NCI-H2029 treated with DMSO at 0.1 percent for 48 hours (cell line): ENCODE data around the gene ERAP2.
A peak's percentile ranks its signal among the peaks of the same experiment; 100 is the strongest.
"Not testable (repeated sequence)": the region's sequence is repeated elsewhere in the genome, so short reads cannot be mapped to it uniquely, and the experiment has no call there.

ENCODE experiments used
- DNase-seq: peaks from one replicate; lab custom pipeline; 2025; lab: John Stamatoyannopoulos, UW

The ERAP2 gene, protein sequence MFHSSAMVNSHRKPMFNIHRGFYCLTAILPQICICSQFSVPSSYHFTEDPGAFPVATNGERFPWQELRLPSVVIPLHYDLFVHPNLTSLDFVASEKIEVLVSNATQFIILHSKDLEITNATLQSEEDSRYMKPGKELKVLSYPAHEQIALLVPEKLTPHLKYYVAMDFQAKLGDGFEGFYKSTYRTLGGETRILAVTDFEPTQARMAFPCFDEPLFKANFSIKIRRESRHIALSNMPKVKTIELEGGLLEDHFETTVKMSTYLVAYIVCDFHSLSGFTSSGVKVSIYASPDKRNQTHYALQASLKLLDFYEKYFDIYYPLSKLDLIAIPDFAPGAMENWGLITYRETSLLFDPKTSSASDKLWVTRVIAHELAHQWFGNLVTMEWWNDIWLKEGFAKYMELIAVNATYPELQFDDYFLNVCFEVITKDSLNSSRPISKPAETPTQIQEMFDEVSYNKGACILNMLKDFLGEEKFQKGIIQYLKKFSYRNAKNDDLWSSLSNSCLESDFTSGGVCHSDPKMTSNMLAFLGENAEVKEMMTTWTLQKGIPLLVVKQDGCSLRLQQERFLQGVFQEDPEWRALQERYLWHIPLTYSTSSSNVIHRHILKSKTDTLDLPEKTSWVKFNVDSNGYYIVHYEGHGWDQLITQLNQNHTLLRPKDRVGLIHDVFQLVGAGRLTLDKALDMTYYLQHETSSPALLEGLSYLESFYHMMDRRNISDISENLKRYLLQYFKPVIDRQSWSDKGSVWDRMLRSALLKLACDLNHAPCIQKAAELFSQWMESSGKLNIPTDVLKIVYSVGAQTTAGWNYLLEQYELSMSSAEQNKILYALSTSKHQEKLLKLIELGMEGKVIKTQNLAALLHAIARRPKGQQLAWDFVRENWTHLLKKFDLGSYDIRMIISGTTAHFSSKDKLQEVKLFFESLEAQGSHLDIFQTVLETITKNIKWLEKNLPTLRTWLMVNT

GRCh38 chr5:96876292-96876850 is at the start of gene ERAP2:
TSS of gene ERAP2 (plus strand) at chr5:96876500. CDS start at chr5:96879686, 3,186 bp downstream.
- peak; percentile 47 for DNase-seq

DNA sequence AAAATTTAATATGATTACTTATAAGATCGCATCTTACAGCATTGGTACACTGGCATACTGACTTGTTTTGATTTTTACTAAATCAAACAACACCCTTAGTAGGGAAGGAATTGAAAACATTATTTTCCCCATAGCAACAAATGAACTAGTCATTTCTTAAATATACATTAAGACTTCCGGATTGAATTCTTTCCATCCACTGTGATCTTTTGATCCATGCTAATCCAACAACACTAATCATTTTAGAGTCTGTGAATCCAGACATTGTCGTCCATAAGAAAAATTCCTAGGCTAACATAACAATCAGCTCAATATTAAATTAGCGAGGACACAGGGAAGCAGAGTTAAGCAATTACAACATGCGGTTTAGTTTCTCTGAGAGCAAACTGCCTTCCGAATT is 47.0 kb upstream of the ERAP2 start:
- DNase-seq: no peak

- DNase-seq: no peak
Measured at GRCh38 chr5:96834016-96834415, 42.3 kb upstream of the ERAP2 start.

DNA sequence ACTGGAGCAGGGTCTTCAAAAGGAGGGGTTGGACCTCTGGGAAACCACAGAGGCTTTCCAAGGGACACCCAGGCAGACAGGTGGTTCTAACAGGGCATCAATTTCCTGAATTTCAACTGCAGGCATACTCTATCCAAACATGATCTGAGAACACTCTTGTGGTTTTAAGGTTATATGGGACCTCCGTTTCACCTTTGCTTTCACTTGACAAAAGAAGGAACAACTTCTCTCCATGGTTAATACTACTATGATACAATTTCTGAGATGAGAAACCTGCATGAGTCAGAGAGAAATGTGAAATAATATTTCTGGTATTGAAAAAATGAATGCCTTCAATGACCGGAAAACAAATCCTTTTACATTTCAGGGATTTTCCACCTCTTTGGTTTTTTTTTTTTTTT is 40.5 kb upstream of the ERAP2 start:
- DNase-seq: no peak

DNA sequence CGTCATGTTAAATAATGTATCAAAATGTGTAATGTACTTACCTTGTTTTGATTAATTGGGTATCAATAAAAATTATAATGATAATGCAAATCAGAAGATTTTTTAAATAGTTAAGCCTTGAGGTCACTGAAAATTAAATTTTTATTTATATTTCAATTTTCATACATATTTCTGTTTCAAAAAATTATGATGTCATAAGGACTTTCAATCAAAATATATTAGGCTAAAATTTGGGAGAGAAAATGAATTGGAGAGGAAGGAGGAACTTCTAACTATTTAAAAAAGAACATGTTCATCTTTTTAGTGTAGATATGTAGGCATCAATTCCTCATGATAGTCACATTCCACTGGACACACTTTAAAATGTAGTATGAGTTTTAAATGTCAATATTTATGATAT is 39.5 kb upstream of the ERAP2 start:
- DNase-seq: no peak

- no peak for DNase-seq
Measured at GRCh38 chr5:96837303-96837702, 39.0 kb upstream of the ERAP2 start.

DNA sequence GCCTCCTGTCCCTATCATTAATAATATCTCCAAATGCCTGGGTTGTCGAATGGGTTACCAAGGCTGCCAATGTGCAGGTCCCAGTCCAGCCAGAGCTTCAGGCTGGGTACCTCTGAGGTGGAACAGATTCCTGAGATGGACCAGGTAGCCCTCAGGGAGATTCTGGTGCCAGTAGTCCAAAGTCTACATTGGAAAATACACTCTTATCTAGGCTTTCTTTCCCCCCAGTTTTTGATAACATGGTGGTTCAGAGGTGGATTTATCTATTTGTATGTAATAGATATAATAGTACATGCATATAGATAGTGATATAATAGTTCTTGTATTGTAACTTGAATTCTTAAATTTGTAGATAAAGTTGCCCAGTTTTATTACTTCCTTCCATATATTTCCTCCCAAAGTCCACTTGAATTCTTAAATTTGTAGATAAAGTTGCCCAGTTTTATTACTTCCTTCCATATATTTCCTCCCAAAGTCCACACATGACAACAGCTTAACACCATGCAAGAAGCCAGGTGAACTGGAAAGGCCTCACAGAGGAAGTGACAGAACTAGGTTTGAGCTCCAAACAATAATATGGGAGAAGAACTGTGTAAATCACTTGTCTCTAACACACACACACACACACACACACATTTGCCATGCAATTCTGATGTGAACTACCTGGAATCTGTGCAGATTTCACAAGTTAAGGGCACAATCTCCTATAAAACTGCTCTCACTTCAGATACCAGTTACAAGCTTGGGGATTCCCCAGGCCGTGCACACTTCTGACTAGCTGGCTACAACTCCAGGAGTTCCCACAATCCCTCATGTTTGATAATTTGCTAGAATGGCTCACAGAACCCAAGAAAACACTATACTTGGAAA is 37.9 kb upstream of the ERAP2 start:
- DNase-seq: no peak

DNA sequence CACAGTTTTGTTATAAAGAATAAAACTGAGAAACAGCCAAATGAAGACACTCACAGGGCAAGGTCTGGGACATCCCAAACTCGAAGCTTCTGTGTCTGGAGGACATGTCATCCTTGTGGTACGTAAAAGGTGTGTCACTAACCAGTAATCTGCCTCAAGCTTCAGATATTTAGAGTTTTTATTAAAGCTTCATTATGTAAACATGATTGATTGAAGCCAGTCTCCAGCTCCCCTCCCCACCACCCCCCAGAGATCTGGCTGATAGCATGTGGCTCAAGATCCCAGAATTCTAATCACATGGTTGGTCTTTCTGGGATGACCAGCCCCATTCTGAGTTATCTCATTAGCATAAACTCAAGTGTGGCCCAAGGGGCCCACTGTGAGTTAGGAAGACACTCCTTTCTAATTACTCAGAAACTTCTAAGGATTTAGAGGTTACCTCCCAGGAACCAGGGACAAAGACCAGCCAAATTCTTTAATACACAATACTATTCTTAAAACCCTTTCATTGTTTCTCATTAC is 37.2 kb upstream of the ERAP2 start:
- no peak for DNase-seq

DNA sequence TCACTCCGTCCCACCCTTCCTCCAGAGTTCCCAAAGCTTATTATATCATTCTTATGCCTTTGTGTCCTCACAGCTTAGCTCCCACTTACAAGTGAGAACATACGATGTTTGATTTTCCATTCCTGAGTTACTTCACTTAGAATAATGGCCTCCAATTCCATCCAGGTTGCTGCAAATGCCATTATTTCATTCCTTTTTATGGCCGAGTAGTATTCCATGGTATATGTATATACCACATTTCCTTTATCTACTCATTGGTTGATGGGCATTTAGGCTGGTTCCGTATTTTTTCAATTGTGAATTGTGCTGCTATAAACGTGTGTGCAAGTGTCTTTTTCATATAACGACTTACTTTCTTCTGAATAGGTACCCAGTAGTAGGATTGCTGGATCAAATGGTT is 34.4 kb upstream of the ERAP2 start:
- DNase-seq: not testable (repeated sequence)

DNA sequence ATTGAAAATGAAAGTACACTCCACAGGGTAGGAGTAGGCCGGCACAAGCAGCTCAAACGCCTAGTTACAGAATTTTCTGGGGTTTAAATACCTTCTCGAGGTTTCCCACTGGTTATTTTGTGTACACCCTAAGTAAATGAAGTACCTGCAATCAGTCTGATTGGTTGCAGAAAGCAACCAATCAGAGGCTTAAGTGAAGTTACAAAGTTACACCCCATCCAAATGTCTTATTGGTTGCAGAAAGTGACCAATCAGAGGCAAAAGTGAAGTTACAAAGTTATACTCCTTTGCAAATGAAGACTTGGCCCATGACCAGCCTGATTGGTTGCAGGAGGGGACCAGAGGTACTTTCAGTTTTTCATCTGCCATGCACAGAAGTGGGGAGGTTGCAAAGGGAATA is 33.2 kb upstream of the ERAP2 start:
- no peak for DNase-seq

GRCh38 chr5:96844481-96844990 is 31.8 kb upstream of the ERAP2 start:
- DNase-seq: no peak

GRCh38 chr5:96851312-96852062 is 24.8 kb upstream of the ERAP2 start:
- DNase-seq: no peak

DNA sequence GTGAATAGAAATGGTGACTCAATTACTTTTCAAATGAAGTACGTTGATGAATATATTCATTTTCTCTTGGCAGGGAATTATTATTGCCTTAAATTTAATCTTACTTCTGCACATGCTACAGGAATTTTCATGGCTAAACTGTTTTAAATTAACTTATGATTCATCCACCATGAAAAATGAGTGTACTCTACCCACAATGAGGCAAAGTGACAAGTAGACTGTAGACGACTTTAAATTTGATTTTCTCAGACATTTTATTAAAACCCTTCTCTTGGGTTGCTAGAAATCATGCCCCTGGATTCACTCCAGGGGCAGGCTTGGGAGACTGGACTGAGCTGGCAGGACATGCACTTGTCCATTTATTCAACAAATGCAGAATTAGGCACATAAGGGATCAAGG is 23.5 kb upstream of the ERAP2 start:
- DNase-seq: no peak

DNA sequence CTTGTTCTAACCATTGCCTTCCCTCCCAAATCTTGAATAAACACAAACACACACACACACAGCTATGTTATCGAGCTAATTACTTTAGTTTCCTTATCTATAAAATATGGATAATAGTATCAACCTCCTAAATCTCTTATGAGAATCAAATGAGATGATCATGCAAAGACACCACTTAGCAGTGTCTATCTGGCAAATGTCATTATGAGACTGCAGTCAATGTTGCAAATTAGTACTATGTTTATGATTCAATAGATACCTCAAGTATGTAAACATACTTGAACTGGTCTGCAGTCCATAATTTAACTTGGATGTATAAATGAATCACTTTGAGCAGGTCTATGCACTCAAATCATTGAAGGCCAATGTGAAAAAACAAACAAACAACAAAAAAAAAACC is 22.2 kb upstream of the ERAP2 start:
- no peak for DNase-seq

GRCh38 chr5:96855031-96855872 is 21.0 kb upstream of the ERAP2 start:
- no peak for DNase-seq

GRCh38 chr5:96856371-96856770 is 19.9 kb upstream of the ERAP2 start:
- DNase-seq: no peak

GRCh38 chr5:96857454-96857853 is 18.8 kb upstream of the ERAP2 start:
- DNase-seq: no peak

DNA sequence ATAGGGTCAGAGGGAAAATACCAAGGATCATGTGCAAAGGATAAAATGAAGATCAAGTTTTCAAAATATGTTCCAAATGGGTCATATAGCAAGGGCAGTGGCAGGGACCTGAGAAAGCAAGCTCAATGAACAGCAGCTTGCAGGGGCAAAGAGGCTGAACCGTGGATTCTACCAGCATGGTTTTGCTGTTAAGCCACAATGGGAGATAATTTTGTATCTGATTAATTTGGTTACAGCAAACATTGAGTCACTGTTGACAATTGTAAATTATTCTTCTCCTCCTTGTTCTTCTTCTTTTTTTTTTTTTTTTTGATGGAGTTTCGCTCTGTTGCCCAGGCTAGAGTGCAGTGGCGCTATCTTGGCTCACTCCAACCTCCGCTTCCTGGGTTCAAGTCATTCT is 18.4 kb upstream of the ERAP2 start:
- DNase-seq: no peak

- no peak for DNase-seq
Measured at GRCh38 chr5:96859375-96859774, 16.9 kb upstream of the ERAP2 start.

GRCh38 chr5:96861076-96861475 is 15.2 kb upstream of the ERAP2 start:
- DNase-seq: no peak
